Esophagus squamous epithelium (tissue), 5 donors: Measurements from ENCODE around the gene LRP4. TPM values are rescaled to one million over a fixed set of nuclear protein-coding genes. Genes with fewer than 3 reads are reported as not detected.
"Not testable (repeated sequence)": the region's sequence is repeated elsewhere in the genome, so short reads cannot be mapped to it uniquely, and the experiment has no call there.

ENCODE experiments used
- DNase-seq: peaks from one replicate; lab custom pipeline; 2025; lab: John Stamatoyannopoulos, UW
- H3K27ac ChIP-seq, 4 donors: fragments of 200-600 bp; sonication (generic); one replicate each; pipeline ENCODE4 v1.5.1; 2016 to 2019; ENCODE audit warnings: mild to moderate bottlenecking in 1 of 4
- H3K27me3 ChIP-seq, 4 donors: fragments of 200-600 bp; sonication (generic); 1 replicate in 3 of 4; 2 replicates in 1 of 4; pipeline versions ENCODE4 v1.5.1 to v1.6.0; 2017 to 2021; ENCODE audit warnings: antibody characterized with exemption in 1 of 4
- H3K36me3 ChIP-seq, 3 donors: fragments of 200-600 bp; sonication (generic); one replicate each; pipeline ENCODE4 v1.5.1; 2016 to 2019
- H3K4me1 ChIP-seq, 3 donors: fragments of 200-600 bp; sonication (generic); one replicate each; pipeline ENCODE4 v1.5.1; 2017 to 2019
- H3K4me3 ChIP-seq, 4 donors: fragments of 200-600 bp; sonication (generic); 1 replicate in 3 of 4; 2 replicates in 1 of 4; pipeline ENCODE4 v1.5.1; 2016 to 2019; ENCODE audit warnings: mild to moderate bottlenecking in 2 of 4, moderate library complexity in 1 of 4
- H3K9me3 ChIP-seq, 3 donors: fragments of 200-600 bp; sonication (generic); one replicate each; pipeline ENCODE4 v1.5.1; 2016 to 2019
- POLR2A ChIP-seq, 4 donors: fragments of 450-650 bp; IDR thresholded peaks; one replicate each; pipeline ENCODE4 v1.6.1; 2017; ENCODE audit warnings: antibody characterized with exemption in 4 of 4, mild to moderate bottlenecking in 4 of 4, moderate library complexity in 3 of 4
- WGBS, 2 donors: methylation state at CpG; one replicate each; pipeline ENCODE4 v1.1.5; 2018; 5-methylcytosine and 5-hydroxymethylcytosine counted together
- intact Hi-C: fragments of 100-400 bp; cut with DNase I; formaldehyde crosslinking; loops from one replicate; pipeline ENCODE4 v1.15.0; 2022
- total RNA-seq, 4 donors: library from RNA; depleted of rRNA; stranded (reverse); fragments of >200 nt; gene quantifications; one replicate each; pipeline ENCODE4 v1.1.0, GENCODE V29; 2016
- TF ChIP-seq, protein P1 (sequence below), 6 experiments: fragments of 450-650 bp in 4 of 6; fragments of 200-600 bp in 2 of 6; sonication (generic) in 2 of 6; IDR thresholded peaks; one replicate each; pipeline ENCODE4 v1.5.1; 2016 to 2019; ENCODE audit warnings: antibody characterized with exemption in 6 of 6, mild to moderate bottlenecking in 4 of 6, moderate library complexity in 4 of 6
- donor health status: DM: yes; HTN: yes; CAD: no.

Gene LRP4
- total RNA-seq, 4 donors from 2014 or later, result 2.5 to 9.5 (median 5.9) TPM

DNA sequence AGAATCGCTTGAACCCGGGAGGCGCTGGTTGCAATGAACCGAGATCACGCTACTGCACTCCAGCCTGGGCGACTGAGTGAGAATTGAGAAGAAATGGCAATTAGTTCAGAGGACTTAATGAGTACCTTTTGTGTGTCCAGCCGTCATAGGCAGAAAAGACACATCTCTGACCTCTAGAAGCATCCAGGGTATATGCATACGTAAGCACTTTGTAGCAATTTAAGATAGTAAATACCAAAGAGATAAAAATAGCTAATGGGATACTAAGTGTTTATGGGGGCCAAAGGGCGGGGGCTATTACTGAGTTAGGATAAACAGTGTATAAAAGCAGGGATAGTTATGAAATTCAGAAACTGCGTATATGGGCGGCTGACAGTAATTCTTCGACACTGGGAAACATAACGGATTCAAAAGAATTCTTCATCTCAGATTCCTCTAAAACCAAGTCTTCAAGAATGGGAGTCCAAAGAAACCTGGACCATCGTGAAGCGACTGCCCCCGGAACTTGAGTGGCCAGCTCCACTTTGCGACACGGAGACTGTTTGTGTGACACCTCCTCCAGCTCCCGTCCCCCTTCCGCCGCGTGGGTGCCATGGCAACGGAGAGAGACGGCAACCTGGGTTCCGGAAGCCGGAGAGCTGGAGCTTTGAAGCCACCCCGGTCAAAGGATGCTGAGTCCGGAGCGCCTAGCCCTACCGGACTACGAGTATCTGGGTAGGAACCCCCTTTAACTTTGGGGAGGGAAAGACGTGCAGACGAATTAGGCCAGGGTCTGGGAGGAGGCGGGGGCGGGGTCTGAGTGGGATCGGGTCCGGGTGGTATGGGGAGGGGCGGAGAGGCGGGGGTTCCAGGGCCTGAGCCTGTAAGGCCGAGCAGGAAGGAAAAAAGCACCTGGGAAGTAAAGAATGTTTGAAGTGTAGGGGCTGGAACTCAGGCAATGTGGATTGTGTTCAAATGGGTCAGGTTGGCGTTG, 18.1 kb upstream of the LRP4 start, which contains the start of gene CSTPP1:
Gene CSTPP1, plus strand, starts transcription at position 624 of the 973 bp plus-strand sequence. Its CDS starts 45 bp downstream, at position 669.
- Histone ChIP-seq H3K9me3 (no peaks in the 10 kb centered on the region), H3K4me1 (peaks cover 5 to 22% (median 8%) of the 10 kb centered on the region in 3 donors), H3K27me3 (peaks cover 0 to 4% (median 0%) of the 10 kb centered on the region in 4 donors), H3K36me3 (peaks cover 0 to 5% (median 0%) of the 10 kb centered on the region in 3 donors), H3K4me3 (peak within 1 kb of the TSS; percentile 53 to 85 (median 70)), H3K27ac (peak within 1 kb of the TSS in 3 of 4 donors; percentile 24 to 79 (median 41))
- no peak for TF ChIP-seq POLR2A (IDR thresholded peaks at IDR 0.05)
- TF ChIP-seq, protein P1, sequence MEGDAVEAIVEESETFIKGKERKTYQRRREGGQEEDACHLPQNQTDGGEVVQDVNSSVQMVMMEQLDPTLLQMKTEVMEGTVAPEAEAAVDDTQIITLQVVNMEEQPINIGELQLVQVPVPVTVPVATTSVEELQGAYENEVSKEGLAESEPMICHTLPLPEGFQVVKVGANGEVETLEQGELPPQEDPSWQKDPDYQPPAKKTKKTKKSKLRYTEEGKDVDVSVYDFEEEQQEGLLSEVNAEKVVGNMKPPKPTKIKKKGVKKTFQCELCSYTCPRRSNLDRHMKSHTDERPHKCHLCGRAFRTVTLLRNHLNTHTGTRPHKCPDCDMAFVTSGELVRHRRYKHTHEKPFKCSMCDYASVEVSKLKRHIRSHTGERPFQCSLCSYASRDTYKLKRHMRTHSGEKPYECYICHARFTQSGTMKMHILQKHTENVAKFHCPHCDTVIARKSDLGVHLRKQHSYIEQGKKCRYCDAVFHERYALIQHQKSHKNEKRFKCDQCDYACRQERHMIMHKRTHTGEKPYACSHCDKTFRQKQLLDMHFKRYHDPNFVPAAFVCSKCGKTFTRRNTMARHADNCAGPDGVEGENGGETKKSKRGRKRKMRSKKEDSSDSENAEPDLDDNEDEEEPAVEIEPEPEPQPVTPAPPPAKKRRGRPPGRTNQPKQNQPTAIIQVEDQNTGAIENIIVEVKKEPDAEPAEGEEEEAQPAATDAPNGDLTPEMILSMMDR (IDR thresholded peaks at IDR 0.05), result peak in 1 of 6 experiments; percentile 6
- intact Hi-C loops, result no loop called here
- peak; percentile 77 for DNase-seq
- WGBS, 2 donors, result 23 to 28% methylated on average over 25 to 36 of the region's 41 CpGs

- DNase-seq, result no peak
- TF ChIP-seq POLR2A (IDR thresholded peaks at IDR 0.05), result no peak
- TF ChIP-seq, protein P1 (IDR thresholded peaks at IDR 0.05), result no peak
- H3K4me1 ChIP-seq, result peaks cover 0 to 11% (median 0%) of the 10 kb centered on the region in 3 donors
- H3K4me3 ChIP-seq, result no peak overlapping the region
- H3K27me3 ChIP-seq, result peaks cover 0 to 4% (median 0%) of the 10 kb centered on the region in 4 donors
- no peaks in the 10 kb centered on the region for H3K36me3 ChIP-seq
- WGBS, 2 donors, result 64 to 74% methylated on average over 1 of the region's 1 CpG
- H3K9me3 ChIP-seq, result no peaks in the 10 kb centered on the region
- intact Hi-C loops, result no loop called here
- H3K27ac ChIP-seq, result peak overlapping the region in 1 of 4 donors; percentile 20
Observed at GRCh38 chr11:46930089-46930488, 11.7 kb upstream of the LRP4 start.

GRCh38 chr11:46928701-46929100, 10.4 kb upstream of the LRP4 start:
- whole genome bisulfite sequencing, 2 donors, result 55 to 57% methylated on average over 1 of the region's 1 CpG
- H3K27ac ChIP-seq, H3K27me3 ChIP-seq, DNase-seq, H3K4me3 ChIP-seq, H3K9me3 ChIP-seq, H3K36me3 ChIP-seq, intact Hi-C loops: not testable (repeated sequence)
- peaks cover 0 to 21% (median 0%) of the 10 kb centered on the region in 3 donors for H3K4me1 ChIP-seq

DNA sequence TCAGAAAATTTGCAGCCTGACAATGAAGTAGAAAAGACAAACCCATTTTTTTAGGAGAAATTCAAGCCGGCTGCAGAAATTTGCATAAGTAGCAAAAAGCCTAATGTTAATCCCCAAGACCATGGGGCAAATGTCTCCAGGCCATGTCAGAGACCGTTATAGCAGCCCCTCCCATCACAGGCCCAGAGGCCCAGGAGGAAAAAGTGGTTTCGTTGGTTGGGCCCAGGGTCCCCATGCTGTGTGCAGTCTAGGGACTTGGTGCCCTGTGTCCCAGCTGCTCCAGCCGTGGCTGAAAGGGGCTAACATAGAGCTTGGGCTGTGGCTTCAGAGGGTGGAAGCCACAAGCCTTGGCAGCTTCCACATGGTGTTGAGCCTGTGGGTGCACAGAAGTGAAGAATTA, 9.6 kb upstream of the LRP4 start:
- H3K9me3 ChIP-seq, H3K36me3 ChIP-seq, H3K4me3 ChIP-seq, H3K27me3 ChIP-seq, H3K27ac ChIP-seq, intact Hi-C loops, DNase-seq: not testable (repeated sequence)
- WGBS, 2 donors, result 76 to 83% methylated on average over 3 to 4 of the region's 4 CpGs
- peaks cover 0 to 29% (median 0%) of the 10 kb centered on the region in 3 donors for H3K4me1 ChIP-seq

- intact Hi-C loops, result no loop called here
- H3K4me1 ChIP-seq, result peaks cover 26 to 75% (median 29%) of the 10 kb centered on the region in 3 donors
- TF ChIP-seq, protein P1 (IDR thresholded peaks at IDR 0.05), result no peak
- TF ChIP-seq POLR2A (IDR thresholded peaks at IDR 0.05), result no peak
- H3K4me3 ChIP-seq, result no peak overlapping the region
- DNase-seq, result no peak
- no peaks in the 10 kb centered on the region for H3K36me3 ChIP-seq
- 17 to 36% methylated on average over 3 to 4 of the region's 4 CpGs for WGBS, 2 donors
- peak overlapping the region; percentile 4 to 77 (median 66) for H3K27ac ChIP-seq
- peaks cover 0 to 20% (median 0%) of the 10 kb centered on the region in 4 donors for H3K27me3 ChIP-seq
- H3K9me3 ChIP-seq, result no peaks in the 10 kb centered on the region
Observed at GRCh38 chr11:46920755-46921154, 2.4 kb upstream of the LRP4 start.
